Lung (tissue), 12 donors: ENCODE data around the gene LCTL. TPM values are rescaled to one million over a fixed set of nuclear protein-coding genes. Genes with fewer than 3 reads are reported as not detected.

Experiments used
- ATAC-seq: fragments of 200-7000 bp; cut with Tn5 transposase; one replicate; pipeline ENCODE4 v1.9.1; 2020; ENCODE audit warnings: moderate number of reproducible peaks; ENCODE audit not compliant: insufficient read depth, low FRiP score
- DNase-seq, 3 donors: peaks; one replicate each; pipeline ENCODE4 v3.0.0-alpha.2; 2013 to 2017
- H3K27ac ChIP-seq, 2 donors: one replicate each; pipeline ENCODE4 v1.5.1; 2013; ENCODE audit warnings: mild to moderate bottlenecking in 2 of 2, moderate library complexity in 2 of 2, control low read depth in 1 of 2, inconsistent platforms in 1 of 2, low read depth in 1 of 2, low read length in 1 of 2
- H3K27me3 ChIP-seq, 3 donors: one replicate each; pipeline ENCODE4 v1.5.1; 2013; ENCODE audit warnings: low read length in 2 of 3; ENCODE audit not compliant: control insufficient read depth in 3 of 3, insufficient read depth in 3 of 3
- H3K36me3 ChIP-seq, 4 donors: one replicate each; pipeline ENCODE4 v1.5.1; 2013; ENCODE audit warnings: low read length in 4 of 4, mild to moderate bottlenecking in 1 of 4, moderate library complexity in 1 of 4; ENCODE audit not compliant: control insufficient read depth in 4 of 4, insufficient read depth in 4 of 4
- H3K4me1 ChIP-seq, 5 donors: one replicate each; pipeline ENCODE4 v1.5.1; 2013; ENCODE audit warnings: low read length in 5 of 5, mild to moderate bottlenecking in 2 of 5, moderate library complexity in 1 of 5; ENCODE audit not compliant: control insufficient read depth in 5 of 5, insufficient read depth in 5 of 5
- H3K4me3 ChIP-seq: one replicate; pipeline ENCODE4 v1.5.1; 2013; ENCODE audit warnings: mild to moderate bottlenecking, control low read depth, moderate library complexity
- H3K9ac ChIP-seq, 2 donors: one replicate each; pipeline ENCODE4 v1.5.1; 2013; ENCODE audit warnings: low read length in 2 of 2, control low read depth in 1 of 2; ENCODE audit not compliant: insufficient read depth in 1 of 2
- H3K9me3 ChIP-seq, 4 donors: one replicate each; pipeline ENCODE4 v1.5.1; 2013; ENCODE audit warnings: low read length in 3 of 4, mild to moderate bottlenecking in 1 of 4, moderate library complexity in 1 of 4; ENCODE audit not compliant: control insufficient read depth in 4 of 4, insufficient read depth in 3 of 4
- CTCF ChIP-seq: IDR thresholded peaks from 2 replicates; pipeline ENCODE4 v1.5.1; 2012; ENCODE audit warnings: mild to moderate bottlenecking; ENCODE audit errors: control extremely low read depth, extremely low read depth
- WGBS, 2 donors: extraction: QIAGEN DNeasy Blood & Tissue Kit; methylation state at CpG; one replicate each; pipeline ENCODE4 v1.1.7; 2013; 5-methylcytosine and 5-hydroxymethylcytosine counted together
- polyA plus RNA-seq, 2 donors: library from polyadenylated mRNA; stranded (reverse); fragments of 200-250 nt; gene quantifications; one replicate each; pipeline ENCODE4 v1.2.1, GENCODE V29; 2013
- total RNA-seq, 2 donors: library from RNA; depleted of rRNA in 1 of 2; stranded (reverse); fragments of >200 nt in 1 of 2; gene quantifications; one replicate each; pipeline ENCODE4 v1.2.1, GENCODE V29; 2014 to 2021
- donor health status: control.
- donor health status: control.
- donor health status: Bipolar disorder and iron deficiency.
- donor health status: healthy.
- donor health status: DM: yes; HTN: yes; CAD: no.

The LCTL gene
- total and polyA plus RNA-seq, 4 donors = not detected

DNA sequence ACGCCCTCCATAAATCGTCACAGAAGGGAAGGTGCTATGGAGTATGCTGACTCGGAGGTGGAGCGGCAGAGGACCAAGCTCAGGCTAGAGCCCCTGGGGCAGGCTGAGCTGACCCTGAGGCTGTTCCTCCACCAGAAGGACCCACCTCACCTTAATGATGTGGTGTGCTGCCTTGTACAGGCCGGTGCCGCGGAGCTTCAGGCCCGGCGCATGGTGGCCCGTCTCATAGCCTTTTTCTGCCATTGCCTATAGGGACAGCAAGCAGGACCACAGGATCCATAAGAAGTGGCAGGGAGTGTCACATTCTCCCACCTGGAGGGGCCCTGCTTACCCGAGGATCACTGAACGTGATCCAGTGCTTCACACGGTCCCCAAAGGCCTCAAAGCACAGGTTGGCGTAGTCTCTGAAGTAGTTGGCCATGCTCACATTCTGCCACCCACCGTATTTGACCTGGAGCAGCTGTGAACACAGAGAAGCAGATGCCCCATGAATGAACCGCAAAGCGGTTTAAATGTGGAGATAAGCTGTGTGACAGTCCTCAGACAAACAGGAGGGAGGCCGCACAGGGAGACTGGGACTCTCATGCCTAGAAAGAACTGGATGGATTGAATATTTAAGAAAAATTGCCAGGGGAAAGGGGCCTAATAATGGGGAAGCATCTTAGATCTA, 4.8 kb downstream of the LCTL start:
- no peak overlapping the region for H3K27ac ChIP-seq
- H3K4me3 ChIP-seq = no peak overlapping the region
- H3K4me1 ChIP-seq = peaks cover 0 to 4% (median 0%) of the 10 kb centered on the region in 5 donors
- H3K9ac ChIP-seq = no peak overlapping the region
- ATAC-seq = no peak
- WGBS, 2 donors = 88 to 96% methylated on average over 18 of the region's 18 CpGs
- no peaks in the 10 kb centered on the region for H3K36me3 ChIP-seq
- no peak for DNase-seq
- no peaks in the 10 kb centered on the region for H3K27me3 ChIP-seq
- no peak for TF ChIP-seq CTCF
- peaks cover 0 to under 1% (median 0%) of the 10 kb centered on the region in 4 donors for H3K9me3 ChIP-seq

GRCh38 chr15:66558271-66558670, 7.5 kb downstream of the LCTL start:
- H3K4me1 ChIP-seq = no peaks in the 10 kb centered on the region
- DNase-seq (no peak), ATAC-seq (no peak)
- H3K27me3 ChIP-seq = no peaks in the 10 kb centered on the region
- H3K36me3 ChIP-seq = no peaks in the 10 kb centered on the region
- no peak overlapping the region for H3K27ac ChIP-seq
- no peak overlapping the region for H3K9ac ChIP-seq
- TF ChIP-seq CTCF = no peak
- H3K4me3 ChIP-seq = no peak overlapping the region
- WGBS, 2 donors = 97 to 99% methylated on average over 6 of the region's 6 CpGs
- peaks cover 0 to 4% (median 0%) of the 10 kb centered on the region in 4 donors for H3K9me3 ChIP-seq

- H3K9me3 ChIP-seq = peaks cover 0 to 4% (median 0%) of the 10 kb centered on the region in 4 donors
- H3K36me3 ChIP-seq = peaks cover 0 to 2% (median 0%) of the 10 kb centered on the region in 4 donors
- TF ChIP-seq CTCF = no peak
- H3K4me1 ChIP-seq = no peaks in the 10 kb centered on the region
- no peaks in the 10 kb centered on the region for H3K27me3 ChIP-seq
- H3K9ac ChIP-seq = no peak overlapping the region
- no peak overlapping the region for H3K27ac ChIP-seq
- DNase-seq = no peak
- no peak overlapping the region for H3K4me3 ChIP-seq
- no peak for ATAC-seq
These were observed 10.1 kb downstream of the LCTL start for GRCh38 chr15:66555685-66556084.

DNA sequence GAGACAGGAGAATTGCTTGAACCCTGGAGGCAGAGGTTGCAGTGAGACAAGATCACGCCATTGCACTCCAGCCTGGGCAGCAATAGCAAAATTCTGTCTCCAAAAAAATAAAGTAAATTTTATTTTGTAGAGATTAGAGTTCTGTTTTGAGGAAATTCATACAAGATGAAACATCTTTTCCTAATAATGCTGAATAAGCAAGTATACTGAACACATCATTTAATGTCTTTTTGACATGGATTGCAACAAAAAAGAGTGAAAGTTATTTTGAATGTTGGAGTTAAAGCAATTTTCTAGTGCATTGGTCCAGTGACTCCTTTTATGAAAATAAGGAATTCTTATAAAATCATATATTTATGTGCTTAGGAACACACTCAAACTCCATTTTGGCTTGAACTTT, 20.5 kb downstream of the LCTL start:
- no peak for ATAC-seq
- TF ChIP-seq CTCF = no peak
- DNase-seq = no peak
- Histone ChIP-seq H3K4me1 (no peaks in the 10 kb centered on the region), H3K27me3 (no peaks in the 10 kb centered on the region), H3K4me3 (no peak overlapping the region), H3K36me3 (peaks cover 0 to 2% (median 0%) of the 10 kb centered on the region in 4 donors), H3K9ac (no peak overlapping the region), H3K9me3 (no peaks in the 10 kb centered on the region), H3K27ac (no peak overlapping the region)
- 97 to 100% methylated on average over 1 of the region's 1 CpG for WGBS, 2 donors
